ENCODE data around the gene PIK3CG. TPM values are rescaled to one million over a fixed set of nuclear protein-coding genes. Genes with fewer than 3 reads are reported as not detected.
"Not testable (repeated sequence)": the region's sequence is repeated elsewhere in the genome, so short reads cannot be mapped to it uniquely, and the experiment has no call there.

Gene PIK3CG
- total RNA-seq, 1 donor from 2014 or later: 39.3 TPM

DNA sequence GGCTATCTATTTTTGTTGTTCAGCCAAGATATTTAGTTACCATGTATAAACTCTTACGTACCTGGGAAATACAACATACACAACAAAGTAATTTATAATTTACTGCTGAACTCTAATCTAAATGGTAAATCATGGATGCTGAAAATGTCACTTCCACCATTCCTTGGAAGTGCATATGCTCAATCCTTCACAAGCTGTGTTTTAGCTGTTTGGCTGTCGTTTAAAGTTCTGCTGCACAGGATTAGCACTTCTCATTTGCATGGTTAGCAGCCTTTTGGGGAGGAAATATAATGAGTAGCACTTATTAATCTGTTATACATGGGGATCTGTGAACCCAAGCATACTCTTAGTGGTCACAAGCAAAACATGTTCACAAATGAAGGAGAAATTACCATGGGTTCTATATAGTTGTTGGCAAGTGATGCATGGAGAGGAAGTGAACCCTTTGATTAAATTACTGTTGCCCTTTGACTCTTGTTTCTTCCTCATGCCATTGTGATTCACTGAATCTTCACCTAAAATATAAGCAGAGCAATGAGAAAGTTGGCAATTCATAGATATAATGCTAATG lies 18.5 kb downstream of the PIK3CG start:
- intact Hi-C loops (cut with micrococcal nuclease): loop anchor here (1.0 kb wide), 1 partner anchor 10 kb away; no protein-coding TSS in a partner anchor

DNA sequence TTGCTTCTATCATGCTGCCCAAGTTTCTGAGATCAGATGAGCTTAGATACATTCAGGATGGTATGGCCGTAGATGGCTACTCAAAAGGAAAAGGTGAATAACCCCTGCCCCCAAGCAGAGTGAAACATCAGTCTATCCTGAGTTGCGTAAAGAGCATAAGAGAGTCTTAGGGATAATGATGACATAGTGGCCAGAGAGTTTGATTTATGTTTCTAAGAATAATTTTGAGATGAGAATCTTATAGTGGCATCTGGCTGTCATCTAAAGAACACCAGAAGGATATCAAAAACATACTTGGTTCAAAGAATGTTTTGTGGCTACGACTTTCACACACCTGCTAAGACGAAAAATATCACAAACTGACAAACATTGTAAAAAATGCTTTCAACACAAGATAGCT lies 20.6 kb downstream of the PIK3CG start:
- intact Hi-C loops (cut with micrococcal nuclease): no loop called here

DNA sequence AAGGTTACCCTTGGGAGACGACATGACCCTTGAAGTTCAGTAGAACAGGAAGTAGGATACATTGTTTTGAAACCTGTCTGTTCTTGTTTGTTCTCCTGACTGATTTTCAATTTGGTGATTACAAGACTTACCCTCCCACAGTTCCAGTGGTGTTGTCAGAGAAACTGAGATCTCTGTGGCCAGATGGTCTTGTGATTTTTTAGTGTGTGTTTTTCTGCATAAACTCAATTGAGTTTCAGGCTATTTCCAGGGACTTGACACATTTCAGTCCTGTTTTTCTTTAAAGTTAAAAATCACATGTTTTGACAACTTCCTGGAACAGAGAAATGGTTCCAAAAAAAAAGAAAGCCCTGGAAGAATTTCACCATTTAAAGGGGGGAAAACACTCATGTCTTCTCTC lies 22.3 kb downstream of the PIK3CG start:
- intact Hi-C loops (cut with micrococcal nuclease): no loop called here

DNA sequence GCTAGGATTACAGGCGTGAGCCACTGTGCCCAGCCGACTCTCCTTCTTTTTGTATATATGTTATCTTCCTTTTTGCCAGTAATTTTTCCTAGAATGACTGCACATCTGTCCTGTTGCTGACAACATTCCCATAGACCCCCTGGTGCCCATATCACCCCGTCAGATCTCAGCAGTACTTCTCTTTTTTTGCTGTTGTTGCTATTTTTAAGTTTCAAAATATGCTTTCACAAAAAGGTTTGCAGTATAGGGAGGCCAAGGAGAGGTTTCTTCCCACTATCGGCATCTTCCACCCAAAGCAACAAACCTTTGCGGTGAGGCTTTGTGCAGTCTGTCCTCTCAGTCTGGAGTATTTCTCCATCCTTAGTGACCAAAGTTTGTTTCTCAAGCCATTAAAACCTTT lies 23.1 kb downstream of the PIK3CG start:
- intact Hi-C loops (cut with micrococcal nuclease): no loop called here

DNA sequence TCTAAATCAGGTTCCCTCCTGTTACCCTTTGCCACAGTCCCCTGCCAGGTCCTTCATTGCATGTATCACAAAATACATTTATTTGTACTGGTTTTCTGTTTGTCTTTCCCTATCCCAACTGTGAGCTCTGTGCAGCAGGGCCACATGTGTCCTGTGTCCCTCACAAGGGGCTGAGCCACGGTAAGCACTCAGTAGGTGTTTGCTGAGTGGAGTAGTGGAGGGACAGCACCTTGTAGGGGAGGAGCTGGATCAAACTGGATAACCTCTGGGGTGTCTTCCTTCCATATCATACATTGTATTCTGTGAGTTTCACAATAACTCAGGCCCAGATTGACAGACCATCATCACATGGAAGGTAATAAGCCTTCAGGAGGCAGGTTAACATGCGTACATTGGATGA lies 25.9 kb downstream of the PIK3CG start:
- intact Hi-C loops (cut with micrococcal nuclease): no loop called here

DNA sequence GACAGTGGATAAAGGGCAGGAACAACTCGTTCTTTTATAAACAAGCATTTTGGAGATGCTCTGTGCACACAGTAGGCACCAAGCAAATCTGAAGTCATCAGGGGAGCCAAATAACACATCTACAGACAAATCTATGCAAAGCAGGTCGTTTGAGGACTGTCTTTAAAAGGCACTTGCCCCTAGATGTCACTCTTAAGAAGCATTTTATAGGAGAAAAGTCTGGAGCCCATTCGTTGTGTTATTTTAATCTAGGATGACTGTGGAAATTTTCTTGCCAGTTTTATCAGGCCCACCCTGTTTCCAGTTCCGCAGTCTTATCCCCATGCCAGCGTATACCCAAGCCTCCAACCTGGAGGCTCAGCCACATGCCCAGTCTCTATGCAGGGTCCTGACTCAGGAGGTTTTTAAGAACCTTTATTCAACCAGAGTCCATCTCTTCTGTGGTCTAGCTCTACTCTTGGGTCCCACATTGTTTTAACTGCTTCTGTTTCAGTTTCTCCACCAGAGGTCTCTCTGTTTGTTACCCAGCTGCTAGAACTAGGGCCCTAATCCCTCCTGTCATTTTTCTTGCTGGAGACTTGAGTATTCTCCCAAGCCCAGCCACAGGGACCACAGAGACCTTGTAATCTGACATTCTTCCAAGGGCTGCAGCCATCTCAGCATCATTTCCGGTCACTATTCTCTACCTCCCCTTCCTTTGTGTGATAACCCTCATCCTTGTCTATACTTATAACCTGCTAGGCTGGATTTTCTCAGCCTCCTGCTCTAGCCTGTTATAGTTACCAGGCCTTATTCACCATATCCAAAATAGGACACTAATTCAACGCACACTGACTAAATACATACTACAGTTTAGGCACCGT lies 26.7 kb downstream of the PIK3CG start:
- intact Hi-C loops (cut with micrococcal nuclease): no loop called here

DNA sequence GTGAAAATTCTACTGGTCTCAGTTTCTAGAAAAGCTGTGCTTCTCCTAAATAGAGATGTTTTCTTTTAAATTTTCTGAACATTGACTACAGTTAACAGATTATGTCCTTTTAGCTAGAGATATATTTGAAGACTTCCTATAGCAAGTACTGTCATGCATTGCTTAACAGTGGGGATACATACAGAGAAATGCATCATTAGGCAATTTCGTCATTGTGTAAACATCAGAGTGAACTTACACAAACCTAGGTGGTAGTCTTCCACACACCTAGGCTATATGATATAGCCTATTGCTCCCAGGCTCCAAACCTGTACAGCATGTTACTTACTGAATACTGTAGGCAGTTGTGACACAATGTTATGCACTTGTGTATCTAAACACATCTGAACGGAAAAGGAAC lies 28.5 kb downstream of the PIK3CG start:
- intact Hi-C loops (cut with micrococcal nuclease): no loop called here

DNA sequence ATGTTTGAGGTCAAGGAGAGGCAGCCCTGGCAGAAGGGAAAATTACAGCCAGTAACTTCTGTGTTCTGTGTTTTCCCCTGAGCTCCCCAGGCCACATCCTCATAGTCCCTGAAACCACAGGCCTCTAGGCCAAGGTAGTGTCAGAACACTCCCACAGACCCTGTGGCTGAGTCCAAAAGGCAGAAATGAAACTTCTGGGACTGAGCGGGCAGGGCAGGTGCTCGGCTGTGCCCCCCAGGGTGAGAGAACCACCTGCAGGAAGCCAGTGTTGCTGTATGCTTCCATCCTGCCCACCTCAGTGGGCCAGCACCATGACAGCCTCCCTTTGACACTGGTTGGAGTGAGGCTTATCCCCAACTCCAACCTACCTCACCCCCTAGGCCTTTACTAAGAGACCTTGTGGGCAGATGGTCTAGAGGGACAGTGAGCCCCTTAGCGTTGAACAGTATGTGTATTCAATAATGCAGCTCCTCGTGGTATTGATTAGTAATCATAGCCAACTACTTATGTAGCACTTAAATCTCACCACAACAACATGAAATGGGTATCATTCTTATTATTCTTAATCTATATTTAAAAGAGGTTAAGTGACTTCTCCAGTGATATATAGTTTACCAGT lies 30.3 kb downstream of the PIK3CG start:
- intact Hi-C loops (cut with micrococcal nuclease): no loop called here

DNA sequence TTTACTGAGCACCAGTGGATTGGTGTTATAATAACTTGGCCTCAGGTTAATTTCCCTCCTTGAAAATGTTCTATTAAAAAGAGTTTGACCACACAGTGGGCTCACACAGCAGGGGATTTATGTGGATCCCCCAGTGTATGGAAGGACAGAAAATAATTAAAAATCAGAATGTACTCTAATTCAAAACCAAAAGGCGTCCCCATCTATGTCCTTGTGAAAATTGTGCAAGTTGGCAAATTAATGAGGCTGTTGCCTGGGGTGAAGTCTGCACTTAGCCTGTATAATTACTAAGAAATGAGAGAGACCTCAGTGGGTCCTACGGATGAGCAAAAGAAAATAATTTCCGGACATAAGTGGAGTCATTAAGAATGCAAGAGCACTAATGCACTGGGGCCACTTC lies 31.1 kb downstream of the PIK3CG start:
- intact Hi-C loops (cut with micrococcal nuclease): no loop called here

DNA sequence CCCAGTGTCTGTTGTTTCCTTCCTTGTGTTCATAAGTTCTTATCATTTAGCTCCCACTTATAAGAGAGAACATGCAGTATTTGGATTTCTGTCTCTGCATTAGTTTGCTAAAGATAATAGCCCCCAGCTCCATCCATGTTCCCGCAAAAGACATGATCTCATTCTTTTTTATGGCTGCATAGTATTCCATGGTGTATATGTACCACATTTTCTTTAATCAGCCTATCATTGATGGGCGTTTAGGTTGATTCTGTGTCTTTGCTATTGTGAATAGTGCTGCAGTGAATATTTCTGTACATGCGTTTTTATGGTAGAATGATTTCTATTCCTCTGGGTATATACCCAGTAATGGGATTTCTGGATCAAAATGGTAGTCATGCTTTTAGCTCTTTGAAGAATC lies 32.5 kb downstream of the PIK3CG start:
- intact Hi-C loops (cut with micrococcal nuclease): not testable (repeated sequence)

DNA sequence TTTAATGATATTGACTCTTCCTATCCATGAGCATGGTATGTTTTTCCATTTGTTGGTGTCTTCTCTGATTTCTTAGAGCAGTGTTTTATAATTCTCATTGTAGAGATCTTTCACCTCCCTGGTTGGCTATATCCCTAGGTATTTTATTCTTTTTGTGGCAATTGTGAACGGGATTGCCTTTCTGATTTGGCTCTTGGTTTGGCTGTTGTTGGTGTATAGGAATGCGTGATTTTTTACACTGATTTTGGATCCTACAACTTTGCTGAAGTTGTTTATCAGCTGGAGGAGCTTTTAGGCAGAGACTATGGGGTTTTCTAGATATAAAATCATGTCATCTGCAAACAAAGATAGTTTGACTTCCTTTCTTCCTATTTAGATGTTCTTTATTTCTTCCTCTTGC lies 33.9 kb downstream of the PIK3CG start:
- intact Hi-C loops (cut with micrococcal nuclease): not testable (repeated sequence)

DNA sequence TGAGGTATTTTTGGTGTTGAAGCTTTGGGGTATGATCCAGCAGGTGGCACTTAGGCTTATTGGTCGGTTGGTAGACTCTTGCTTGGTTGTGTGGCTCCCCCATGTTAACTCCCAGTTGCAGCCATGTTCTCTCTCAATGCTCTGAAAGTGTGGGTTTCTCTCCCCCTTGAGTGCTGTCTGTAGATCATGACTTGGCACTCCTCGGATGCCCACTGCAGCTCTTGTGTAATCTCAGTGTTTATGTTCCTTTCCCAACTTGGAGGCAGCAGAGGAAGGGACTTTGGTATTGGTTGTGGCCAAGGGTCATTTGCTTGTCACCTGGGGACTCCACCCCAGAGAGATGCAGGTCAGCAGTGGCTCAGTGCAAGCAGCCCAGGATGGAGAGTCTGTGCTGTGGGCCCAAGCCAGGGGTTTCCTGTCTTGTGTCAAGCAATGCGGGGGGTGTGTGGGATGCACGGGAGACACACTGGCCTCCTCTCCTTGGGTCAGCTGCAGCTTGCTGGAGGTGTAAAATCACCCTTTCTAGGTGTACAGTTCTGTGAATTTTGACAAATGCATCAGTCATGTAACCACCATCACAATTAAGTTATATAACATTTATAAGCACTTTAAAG lies 36.9 kb downstream of the PIK3CG start:
- intact Hi-C loops (cut with micrococcal nuclease): no loop called here

DNA sequence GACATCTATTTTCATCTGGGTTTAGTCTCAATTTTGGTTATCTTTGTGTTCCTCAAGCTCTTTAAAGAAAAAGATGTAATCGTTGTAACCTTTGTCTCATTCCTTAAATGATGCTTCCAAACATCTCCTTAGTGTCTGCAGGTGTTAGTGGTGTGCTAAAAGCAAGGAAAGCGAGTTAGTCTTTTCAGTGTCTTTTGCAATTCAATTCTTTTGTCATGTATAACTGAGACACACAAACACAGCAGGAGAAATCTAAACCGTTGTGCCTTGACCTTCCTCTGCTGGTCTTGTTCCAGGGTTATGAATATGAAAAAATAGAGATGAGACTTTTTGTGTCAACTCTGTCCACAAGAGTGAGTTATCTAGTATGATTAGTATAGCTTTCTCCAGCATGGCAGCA lies 40.7 kb downstream of the PIK3CG start:
- intact Hi-C loops (cut with micrococcal nuclease): no loop called here

DNA sequence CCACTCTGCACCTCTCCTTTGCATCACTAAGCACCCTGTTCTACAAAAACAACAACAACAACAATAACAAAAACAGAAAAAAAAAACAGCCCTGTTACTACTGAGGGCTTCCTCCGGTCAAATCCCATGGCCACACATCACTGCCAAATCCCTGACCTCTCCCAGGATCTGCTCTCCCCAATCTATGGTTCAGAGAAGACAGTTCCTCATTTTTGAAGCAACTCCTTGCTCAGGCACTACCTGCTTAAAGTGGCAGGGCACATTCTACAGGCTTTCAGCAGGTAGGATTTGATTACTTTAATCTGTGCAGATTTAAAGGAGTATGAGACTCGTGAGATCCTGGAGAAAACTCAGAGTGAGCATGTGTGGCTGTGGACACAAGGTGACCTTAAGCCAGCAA lies 46.9 kb downstream of the PIK3CG start:
- intact Hi-C loops (cut with micrococcal nuclease): no loop called here

DNA sequence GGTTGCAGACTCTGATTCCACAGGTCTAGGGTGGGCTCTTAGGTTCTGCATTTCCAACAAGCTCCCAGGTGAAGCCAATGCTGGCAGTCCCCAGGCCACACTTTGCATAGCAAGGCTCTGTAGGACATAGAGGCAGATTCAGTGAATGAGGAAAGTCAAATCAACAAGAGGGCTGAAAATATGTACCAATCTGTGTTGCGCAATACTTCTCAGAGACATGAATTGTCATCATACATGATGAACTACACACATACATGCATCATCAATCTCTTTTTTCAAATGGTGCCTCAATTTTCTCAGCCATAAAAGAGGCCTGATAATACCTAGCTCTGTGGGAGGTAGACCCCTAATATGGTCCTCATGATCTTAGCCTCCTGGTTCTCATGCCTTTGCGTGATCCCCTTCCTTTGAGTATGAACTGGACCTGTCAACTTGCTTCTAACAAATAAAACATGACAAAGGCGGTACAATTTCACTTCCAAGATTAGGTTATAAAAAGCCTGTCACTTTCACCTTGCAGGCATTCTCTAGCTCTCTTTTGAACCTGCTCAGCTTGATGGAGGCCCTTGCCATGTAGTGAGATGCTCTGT lies 49.0 kb downstream of the PIK3CG start:
- intact Hi-C loops (cut with micrococcal nuclease): no loop called here

DNA sequence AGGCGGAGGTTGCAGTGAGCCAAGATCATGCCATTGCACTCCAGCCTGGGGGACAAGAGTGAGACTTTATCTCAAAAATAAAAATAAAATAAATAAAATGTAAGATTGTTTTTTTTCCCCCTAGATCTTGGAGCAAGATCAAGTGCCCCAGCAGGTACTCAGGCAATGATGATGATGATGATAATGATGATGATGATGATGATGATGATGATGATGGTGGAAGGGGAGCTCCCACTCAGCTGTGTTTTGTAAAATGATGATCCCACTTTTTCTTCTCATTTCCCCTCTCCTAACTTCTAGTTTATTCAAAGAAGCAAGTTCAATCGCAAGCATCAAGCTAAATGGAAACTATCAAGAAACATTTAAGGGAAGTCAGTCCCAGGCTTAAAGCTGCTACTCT lies 50.3 kb downstream of the PIK3CG start:
- intact Hi-C loops (cut with micrococcal nuclease): no loop called here

DNA sequence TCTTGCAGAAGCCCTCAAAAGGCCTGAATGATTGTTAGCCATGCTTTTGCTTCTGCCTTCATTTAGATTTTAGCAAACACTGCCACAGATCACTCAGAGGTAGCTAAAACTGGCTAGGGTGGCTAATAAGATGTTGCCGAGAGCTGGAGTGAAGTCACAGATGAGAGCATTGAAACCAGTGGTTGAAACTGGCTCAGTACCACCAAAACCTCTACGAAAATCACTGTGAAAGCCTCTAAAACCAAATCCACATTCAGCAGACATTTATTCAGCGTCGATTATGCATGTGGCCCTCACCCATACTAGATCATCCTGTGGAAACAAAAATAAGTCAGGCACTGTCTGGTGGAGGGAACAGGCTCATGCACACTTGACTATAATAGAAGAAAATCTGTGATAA lies 50.8 kb downstream of the PIK3CG start:
- intact Hi-C loops (cut with micrococcal nuclease): no loop called here

DNA sequence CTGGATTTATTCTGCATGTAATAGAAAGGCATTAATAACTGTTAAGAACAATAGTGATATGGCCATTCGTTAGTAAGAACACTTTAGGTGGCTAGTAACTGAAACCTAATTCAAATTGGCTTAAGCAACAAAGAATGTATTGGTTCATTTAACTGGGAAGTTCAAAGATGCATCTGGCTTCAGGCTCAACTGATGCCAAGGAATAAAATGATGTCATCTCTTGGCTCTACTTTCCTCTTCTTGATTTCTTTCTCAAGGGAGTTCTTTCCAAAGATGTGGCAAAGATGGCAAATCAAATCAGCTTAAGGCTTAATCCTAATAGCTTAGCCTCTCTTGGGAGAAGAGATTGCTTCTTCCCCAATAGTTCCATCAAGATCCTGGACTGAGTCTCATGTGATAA lies 51.6 kb downstream of the PIK3CG start:
- intact Hi-C loops (cut with micrococcal nuclease): no loop called here

DNA sequence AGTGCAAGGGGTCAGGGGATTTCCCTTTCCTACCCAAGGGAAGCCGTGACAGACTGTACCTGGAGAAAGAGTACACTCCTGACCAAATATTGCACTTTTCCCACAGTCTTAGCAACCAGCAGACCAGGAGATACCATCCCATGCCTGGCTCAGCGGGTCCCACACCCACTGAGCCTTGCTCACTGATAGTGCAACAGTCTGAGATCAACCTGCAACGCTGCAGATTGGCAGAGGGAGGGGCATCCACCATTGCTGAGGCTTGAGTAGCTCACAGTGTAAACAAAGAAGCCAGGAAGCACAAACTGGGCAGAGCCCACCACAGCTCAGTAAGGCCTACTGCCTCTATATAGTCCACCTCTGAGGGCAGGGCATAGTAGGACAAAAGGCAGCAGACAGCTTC lies 53.9 kb downstream of the PIK3CG start:
- intact Hi-C loops (cut with micrococcal nuclease): no loop called here

DNA sequence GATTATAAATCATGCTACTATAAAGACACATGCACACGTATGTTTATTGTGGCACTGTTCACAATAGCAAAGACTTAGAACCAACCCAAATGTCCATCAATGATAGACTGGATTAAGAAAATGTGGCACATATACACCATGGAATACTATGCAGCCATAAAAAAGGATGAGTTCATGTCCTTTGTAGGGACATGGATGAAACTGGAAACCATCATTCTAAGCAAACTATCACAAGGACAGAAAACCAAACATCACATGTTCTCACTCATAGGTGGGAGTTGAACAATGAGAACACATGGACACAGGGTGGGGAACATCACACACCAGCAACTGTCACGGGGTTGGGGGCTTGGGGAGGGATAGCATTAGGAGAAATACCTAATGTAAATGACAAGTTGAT lies 59.4 kb downstream of the PIK3CG start:
- intact Hi-C loops (cut with micrococcal nuclease): not testable (repeated sequence)

DNA sequence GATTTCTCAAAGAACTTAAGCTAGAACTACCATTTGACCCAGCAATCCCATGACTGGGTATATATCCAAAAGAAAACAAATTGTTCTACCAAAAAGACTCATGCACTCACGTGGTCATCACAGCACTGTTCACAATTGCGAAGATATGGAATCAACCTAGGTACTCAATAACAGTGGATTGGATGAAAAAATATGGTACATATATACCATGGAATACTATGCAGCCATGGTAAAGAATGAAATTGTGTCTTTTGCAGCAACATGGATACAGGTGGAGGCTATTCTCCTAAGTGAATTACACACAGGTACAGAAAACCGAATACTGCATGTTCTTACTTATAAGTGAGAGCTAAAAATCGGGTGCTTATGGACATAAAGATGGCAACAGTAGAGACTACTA lies 61.8 kb downstream of the PIK3CG start:
- intact Hi-C loops (cut with micrococcal nuclease): no loop called here

DNA sequence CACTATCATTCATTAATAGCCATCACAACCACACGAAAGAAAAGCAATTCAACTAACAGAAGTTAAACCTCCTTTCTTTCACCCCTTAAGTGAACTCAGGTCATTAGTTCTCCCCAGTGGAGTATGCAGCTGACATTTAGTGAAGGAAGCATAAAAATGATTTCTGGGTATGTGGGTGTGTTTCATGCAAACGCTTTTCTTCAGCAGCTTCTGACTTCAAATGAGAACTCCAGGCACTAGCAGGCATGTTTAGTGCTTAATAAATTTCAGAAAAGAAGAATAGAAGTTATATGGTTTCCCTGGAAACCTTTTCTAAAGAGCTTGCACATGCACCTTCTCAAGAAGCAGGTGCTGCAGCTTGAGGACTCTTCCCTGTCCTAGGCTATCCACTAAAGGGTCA lies 62.5 kb downstream of the PIK3CG start:
- intact Hi-C loops (cut with micrococcal nuclease): no loop called here
